AG09319 (cell line): ENCODE data around the gene R3HCC1L.

Experiments used
- DNase-seq: peaks from one replicate; pipeline ENCODE4 v3.0.0-alpha.2; 2010; ENCODE audit warnings: low read depth; ENCODE audit errors: extremely low read depth
- TF ChIP-seq, protein P1 (sequence below): IDR thresholded peaks from 2 replicates; pipeline ENCODE4 v1.5.1; 2011; ENCODE audit warnings: low read depth, mild to moderate bottlenecking, inconsistent platforms, low read length, moderate library complexity

R3HCC1L gene

DNA sequence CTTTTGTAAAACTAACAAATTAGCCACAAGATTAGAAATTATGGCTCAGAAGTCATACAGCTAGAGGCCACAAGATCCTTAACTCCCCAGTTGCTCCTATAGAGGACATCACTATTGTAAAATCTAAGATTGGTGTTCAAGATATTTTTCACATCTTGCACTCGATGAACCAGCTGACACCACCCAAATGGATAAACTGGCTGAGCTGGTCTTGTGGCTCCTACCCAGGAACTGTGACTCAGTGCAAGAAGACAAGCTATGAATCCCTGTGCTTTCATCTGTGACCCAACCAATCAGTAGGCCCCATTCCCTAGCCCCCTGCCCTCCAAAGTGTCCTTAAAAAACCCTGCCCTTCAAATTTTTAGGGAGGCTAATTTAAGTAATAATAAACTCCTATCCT lies 27.9 kb upstream of the R3HCC1L start:
- no peak for DNase-seq
- TF ChIP-seq, protein P1, sequence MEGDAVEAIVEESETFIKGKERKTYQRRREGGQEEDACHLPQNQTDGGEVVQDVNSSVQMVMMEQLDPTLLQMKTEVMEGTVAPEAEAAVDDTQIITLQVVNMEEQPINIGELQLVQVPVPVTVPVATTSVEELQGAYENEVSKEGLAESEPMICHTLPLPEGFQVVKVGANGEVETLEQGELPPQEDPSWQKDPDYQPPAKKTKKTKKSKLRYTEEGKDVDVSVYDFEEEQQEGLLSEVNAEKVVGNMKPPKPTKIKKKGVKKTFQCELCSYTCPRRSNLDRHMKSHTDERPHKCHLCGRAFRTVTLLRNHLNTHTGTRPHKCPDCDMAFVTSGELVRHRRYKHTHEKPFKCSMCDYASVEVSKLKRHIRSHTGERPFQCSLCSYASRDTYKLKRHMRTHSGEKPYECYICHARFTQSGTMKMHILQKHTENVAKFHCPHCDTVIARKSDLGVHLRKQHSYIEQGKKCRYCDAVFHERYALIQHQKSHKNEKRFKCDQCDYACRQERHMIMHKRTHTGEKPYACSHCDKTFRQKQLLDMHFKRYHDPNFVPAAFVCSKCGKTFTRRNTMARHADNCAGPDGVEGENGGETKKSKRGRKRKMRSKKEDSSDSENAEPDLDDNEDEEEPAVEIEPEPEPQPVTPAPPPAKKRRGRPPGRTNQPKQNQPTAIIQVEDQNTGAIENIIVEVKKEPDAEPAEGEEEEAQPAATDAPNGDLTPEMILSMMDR: no peak

DNA sequence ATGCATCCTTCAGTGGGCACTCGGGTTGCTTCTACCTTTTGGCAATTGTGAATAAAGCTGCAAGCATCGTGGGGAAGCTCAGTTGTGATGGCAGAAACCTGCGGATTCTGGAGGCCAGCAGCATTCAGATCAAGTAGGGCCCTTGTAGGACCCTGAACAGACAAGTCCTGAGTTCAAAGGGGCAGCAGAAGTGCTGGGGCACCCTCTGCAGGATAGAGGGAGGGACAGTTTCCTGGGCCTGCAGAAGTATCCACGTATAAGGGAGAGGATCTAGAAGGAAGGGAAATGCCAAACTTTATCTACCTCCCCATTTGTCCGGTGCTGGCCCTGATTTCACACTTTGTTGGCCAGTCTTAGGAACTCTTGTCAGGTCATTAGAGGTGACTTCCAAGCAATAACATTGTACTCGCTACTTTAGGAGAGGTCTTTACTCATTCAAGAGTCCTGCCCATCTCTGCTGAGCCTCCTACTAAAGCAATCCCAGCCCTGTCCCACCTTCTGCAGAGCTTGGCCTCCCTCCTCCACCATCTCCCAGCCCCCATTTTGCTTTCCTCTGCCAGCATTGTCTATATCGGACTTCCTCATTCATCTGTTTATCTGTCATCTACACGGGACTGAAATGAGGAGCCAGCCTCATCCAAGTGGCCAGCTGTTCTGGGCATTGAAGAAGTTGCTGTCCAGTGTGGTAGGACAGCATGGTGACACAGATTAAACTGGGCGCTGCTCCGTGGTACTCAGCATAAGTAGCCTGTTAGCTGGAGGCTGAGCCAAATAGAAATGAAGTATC lies 26.6 kb upstream of the R3HCC1L start:
- TF ChIP-seq, protein P1: no peak
- no peak for DNase-seq

DNA sequence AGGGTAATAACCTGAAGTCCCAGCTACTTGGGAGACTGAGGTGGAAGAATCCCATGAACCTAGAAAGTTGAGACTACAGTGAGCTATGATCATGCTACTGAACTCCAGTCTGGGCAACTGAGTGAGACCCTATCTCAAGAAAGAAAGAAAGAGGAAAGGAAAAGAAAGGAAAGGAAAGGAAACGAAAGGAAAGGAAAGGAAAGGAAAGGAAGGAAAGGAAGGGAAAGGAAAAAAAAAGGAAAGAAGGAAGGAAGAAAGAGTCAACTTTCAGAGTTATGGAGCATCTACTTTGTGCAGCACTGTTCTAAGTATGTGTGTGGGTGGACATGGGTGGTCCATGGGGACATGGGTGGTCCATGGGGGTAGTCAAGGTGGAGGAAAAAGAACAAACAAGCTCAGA lies 24.1 kb upstream of the R3HCC1L start:
- TF ChIP-seq, protein P1: no peak
- no peak for DNase-seq

DNA sequence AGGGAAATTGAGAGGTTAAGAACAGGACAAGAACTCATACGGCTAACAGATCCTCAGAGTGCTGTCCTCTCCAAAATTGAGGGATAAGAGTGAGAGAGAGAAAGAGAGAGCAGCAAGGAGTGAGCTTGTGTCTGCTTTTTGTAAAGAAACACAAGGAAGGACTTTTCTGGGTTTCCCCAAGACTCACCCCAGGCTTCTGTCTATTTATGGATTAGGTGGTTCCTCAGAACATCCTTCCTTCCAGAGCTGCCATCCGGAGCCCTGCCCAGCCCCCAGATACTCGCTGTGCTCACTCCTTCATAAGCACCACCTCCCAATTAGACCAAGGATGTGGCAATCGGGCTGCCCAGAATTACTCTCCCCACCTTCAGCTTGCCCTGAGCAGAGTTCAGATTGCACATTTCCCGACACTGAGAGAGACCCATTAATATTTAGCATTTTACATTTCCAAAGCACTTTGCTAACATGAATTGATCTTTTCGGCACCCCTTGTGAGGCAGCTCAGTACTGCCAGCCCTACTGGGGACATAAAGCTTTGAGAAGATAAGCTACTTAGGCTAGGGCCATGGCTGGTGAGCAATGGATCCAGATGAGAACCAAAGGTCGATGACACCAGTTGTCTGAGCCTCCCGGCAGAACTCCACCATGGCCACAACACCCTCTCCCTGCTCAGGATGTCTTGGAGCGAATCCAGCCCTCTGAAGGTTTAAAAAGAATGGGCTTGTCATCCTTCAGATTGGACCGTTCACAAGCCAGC lies 19.2 kb upstream of the R3HCC1L start:
- TF ChIP-seq, protein P1: no peak
- no peak for DNase-seq

DNA sequence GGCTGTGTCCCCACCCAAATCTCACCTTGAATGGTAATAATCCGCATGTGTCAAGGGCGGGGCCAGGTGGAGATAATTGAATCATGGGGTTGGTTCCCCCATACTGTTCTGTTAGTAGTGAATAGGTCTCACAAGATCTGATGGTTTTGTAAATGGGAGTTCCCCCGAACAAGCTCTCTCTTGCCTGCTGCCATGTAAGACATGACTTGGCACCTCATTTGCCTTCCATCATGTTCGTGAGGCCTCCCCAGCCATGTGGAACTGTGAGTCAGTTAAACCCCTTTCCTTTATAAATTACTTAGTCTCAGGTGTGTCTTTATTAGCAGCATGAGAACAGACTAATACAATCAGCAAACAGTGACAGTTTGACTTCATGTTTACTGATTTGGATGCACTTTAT lies 14.6 kb upstream of the R3HCC1L start:
- TF ChIP-seq, protein P1: no peak
- no peak for DNase-seq

DNA sequence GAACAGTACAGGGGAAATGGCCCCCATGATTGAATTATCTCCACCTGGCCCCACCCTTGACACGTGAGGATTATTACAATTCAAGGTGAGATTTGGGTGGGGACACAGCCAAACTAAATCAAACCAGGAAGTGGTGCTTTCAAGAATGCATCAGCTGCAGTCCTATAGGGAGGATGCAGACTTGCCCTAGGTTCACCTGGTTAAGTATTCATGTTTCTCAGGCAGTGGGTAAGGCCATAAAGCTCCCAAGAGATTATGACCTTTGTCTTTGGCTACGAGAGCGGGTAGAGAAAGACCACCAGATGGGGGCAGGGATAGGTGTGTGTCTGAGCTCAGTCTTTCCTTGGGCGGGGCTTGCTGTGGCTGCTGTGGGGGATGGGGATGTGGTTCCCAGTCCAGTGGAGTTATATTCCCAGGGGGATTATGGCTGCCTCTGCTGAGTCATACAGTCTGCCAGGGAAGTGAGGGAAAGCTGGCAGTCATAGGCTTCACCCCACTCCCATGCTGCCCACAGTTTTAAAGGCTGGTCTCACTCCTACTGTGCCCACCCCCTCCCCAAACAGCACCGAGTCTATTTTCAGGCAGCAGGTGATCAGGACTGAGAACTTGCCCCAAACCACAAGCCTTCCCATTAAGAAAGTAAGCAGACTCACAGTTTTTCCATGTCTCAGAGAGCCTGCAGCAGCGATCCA lies 8.4 kb upstream of the R3HCC1L start:
- no peak for DNase-seq
- TF ChIP-seq, protein P1: no peak

DNA sequence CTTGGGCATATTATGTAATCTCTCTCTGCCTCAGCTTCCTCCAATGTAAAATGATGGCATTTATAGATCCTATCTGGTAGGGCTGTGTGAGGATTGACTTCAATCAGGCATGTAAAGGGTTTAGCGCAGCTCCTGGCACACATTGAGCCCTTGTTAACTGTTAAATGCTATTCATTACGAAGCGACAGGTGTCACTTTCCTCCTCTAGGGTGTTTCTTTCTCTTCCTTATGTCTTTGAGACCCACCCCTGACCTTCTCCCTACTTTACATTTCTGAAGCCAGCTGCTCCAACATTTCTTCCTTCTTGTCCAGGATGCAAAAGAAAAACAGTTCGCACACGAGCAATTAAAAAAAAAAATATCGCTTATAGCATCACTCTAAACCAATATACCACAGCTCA lies 5.7 kb upstream of the R3HCC1L start:
- TF ChIP-seq, protein P1: no peak

More for the DNA sequence above, 5.7 kb upstream of the R3HCC1L start:
- DNase-seq: no peak
